ENCODE results near the gene SPACA5B.

DNA sequence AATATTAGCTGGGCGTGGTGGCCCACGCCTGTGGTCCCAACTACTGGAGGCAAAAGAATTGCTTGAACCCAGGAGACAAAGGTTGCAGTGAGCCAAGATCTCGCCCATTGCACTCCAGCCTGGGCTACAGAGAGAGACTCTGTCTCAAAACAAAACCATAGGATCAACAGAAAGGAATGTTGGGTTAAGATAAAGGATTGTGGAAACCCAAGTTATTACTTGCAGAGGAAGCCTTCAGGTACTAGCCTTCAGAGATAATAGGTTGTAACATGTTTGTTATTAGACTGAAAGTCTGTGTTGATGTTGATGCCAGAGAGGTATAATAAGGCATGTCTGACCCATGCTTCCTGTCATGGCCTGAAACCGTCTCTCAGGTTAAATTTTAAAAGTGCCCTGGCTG, 49.3 kb downstream of the SPACA5B start:
- no peak for TF ChIP-seq FOXA1 (IDR thresholded peaks at IDR 0.05)
- TF ChIP-seq GABPA (IDR thresholded peaks at IDR 0.05 in 1 of 2, conservative IDR thresholded peaks at IDR 0.05 in 1 of 2): no peak
- TF ChIP-seq, protein P1, sequence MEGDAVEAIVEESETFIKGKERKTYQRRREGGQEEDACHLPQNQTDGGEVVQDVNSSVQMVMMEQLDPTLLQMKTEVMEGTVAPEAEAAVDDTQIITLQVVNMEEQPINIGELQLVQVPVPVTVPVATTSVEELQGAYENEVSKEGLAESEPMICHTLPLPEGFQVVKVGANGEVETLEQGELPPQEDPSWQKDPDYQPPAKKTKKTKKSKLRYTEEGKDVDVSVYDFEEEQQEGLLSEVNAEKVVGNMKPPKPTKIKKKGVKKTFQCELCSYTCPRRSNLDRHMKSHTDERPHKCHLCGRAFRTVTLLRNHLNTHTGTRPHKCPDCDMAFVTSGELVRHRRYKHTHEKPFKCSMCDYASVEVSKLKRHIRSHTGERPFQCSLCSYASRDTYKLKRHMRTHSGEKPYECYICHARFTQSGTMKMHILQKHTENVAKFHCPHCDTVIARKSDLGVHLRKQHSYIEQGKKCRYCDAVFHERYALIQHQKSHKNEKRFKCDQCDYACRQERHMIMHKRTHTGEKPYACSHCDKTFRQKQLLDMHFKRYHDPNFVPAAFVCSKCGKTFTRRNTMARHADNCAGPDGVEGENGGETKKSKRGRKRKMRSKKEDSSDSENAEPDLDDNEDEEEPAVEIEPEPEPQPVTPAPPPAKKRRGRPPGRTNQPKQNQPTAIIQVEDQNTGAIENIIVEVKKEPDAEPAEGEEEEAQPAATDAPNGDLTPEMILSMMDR (IDR thresholded peaks at IDR 0.05; ENCODE audit: low read depth, low read length, missing input control): no peak

All from liver (tissue), 3 donors.